Activated naive CD4-positive, alpha-beta T cell (primary cell): ENCODE results near the gene ME1.
"Not testable (repeated sequence)": the region's sequence is repeated elsewhere in the genome, so short reads cannot be mapped to it uniquely, and the experiment has no call there.

Experiments
- DNase-seq, 4 experiments: peaks; one replicate each; lab custom pipeline; 2025; lab: John Stamatoyannopoulos, UW

The ME1 gene

DNA sequence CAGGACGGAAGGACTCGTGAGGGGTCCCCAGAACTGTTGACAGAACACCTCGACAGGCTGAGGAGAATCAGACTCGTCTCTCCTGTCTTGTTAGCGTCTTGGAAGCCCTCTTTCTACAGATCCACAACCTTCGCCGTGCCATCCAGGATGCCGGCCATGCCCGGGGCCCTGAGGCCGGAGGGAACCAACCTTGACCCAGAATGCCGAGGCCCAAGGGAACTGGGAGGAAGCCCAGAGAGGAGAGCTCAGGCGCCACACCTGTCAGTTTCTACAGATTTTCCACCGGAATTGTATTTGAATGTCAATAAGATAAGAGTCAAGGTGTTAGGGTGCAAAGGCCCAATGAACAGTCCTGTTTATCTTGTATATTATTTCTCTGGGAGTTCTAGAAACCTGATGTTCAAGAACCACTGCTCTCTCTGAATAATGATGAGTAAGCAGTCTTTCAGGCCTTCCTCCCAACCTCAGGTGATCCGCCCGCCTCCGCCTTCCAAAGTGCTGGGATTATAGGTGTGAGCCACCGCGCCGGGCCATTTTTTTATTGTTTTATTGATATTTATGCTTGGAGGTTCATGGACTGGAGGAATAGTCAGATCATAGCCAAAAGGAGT lies 799 bp upstream of the ME1 start:
- DNase-seq = no peak

DNA sequence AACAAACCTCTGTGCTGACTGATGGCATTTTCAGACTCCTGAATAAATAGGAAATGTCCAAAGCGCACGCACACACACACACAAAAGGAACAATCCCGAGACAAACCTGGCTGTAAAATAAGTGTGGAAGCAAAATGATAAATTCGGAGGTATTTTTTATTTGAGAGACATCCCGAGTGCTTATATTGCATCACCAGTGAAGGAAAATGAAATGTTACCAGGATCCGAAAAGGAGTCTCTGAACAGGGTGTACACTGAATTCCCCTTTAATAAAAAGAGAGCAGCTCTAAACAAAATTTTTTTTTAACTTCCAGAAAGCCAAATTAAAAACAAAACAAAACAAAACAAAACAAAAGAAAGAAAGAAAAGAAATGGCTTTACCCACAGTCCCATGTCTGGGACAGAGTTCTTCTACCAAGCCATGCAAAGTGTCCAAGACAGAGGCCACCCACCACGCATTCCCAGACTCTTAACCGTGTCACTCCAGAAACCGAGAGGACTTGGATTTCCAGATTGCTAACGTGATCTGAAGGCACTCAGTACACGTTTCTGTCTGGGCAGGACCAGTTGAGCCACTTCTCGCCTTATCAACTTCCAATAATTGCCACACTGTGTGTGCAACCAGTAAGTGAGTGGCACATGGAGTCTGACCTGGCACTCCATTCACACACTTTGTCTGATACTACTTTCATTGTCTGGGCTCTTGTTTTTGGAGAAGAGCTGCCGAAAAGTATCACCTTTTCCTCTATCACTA lies 817 bp downstream of the ME1 start:
- no peak for DNase-seq

DNA sequence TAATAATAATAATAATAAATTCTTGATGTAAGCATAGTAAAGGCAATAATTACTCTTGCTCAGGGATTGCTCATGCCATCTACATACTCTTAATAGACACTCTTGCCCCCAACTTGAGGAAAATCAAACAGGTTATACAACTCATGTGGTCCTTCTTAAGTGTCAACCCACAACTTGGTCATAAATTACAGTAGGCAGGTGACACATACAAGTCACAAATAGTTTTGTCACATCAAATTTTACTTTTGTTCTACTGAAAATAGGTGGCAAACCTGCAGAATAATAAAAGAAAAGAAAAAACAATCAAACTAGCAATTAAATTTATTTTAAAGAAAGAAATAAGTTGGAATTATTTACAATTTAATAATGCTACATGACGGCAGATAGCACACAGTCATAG lies 1.6 kb downstream of the ME1 start:
- DNase-seq = no peak

DNA sequence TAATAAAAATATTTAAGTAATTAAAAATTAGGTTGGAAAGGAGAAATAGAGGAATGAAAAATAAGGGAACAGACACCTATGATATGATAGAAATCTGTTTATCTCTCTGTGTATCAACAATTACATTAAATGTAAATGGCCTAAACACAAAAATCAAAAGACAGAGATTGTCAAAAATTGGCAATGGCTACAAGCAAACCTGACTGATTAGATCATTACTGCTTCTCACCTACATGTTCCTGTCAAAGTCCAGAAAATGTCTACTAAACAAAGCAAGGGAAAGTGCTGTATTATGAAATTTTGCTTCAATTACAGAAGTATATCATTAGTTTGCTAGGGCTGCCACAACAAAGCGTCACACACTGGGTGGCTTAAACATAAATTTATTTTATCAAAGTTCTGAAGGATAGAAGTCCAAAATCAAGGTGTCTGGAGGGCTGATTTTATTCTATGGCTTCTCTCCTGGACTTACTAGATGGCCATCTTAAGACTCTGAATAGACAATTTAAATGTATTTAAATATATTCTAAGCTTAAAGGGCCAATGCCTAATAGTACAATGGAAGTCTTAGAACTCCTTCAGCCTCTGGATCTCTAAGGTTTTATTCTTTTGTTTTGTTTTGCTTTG lies 6.3 kb downstream of the ME1 start:
- no peak for DNase-seq

DNA sequence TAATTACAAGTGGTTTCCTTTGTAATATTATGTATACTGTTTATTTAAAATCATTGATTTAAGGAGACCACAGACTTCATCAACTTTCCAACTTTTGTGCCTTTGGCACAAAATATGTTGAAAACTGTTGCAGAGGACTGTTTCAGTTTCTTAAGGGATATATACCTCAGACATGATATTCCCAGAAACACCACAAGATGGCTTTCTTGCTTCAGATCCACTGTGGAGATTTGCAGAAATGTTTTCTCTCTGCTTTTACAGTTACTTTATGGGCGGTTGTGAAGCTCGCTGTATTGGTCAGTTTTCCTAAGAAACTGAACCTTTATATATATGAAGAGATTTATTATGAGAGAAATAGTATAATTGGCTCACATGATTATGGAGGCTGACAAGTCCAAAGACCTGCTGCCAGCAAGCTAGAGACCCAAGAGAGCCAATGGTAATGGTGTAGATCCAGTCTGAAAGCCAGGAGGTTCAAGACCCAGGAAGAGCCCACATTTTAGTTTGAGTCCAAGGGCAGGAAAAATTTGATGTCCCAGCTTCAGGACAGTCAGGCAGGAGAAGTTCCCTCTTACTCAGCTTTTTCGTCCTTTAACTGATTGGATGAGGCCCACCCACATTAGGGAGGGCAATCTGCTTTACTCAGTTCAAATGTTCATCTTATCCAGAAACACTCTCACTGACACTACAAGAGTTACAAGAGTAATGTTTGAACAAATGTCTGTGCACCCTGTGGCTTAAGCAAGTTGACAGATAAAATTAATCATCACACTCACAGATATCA lies 12.8 kb downstream of the ME1 start:
- DNase-seq = no peak

DNA sequence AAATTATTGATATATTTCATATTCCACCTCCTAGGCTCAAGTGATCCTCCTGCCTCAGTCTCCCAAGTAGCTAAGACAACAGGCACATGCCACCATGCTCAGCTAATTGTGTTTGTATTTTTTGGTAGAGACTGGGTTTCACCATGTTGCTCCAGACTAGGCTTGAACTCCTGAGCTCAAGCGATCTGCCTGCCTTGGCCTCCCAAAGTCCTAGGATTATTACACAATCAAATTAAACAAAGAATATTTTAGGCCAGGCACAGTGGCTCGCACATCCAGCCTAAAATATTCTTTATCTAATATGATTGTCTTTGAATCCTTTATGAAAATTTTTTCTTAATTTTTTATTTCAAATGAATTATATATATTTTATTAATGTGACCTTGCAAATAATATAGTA lies 17.8 kb downstream of the ME1 start:
- no peak for DNase-seq

DNA sequence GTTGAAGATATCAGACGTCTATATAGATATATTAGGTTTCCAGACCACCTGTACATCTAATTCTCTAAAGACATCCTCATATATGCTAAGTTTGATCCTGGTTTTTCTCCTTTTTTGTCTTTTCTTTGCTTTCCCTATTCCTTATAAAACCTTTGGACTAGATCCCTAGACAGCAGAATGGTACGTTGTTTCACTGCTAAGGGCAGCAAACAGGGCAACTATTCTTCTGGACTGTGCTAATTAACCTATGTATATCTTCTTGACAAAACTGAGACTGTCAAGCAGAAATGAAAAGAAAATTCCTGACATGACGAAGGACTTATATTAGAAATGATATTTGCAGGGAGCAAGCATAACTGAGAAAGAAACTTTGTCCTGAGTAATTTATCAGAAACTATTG lies 19.1 kb downstream of the ME1 start:
- no peak for DNase-seq

DNA sequence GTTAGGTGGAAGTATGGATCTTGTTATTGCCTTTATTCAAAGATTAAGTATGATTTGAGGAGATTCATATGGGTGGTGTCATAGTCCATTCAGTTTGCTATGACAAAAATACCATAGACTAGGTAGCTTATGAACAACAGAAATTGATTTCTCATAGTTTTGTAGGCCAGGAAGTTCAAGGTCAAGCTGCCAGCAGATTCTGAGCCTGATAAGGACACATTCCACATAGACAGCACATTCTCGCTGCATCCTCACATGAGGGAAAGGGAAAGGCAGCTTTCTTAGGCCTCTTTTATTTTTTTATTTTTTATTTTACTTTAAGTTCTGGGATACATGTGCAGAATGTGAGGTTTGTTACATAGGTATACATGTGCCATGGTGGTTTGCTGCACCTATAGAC lies 27.7 kb downstream of the ME1 start:
- DNase-seq = no peak

DNA sequence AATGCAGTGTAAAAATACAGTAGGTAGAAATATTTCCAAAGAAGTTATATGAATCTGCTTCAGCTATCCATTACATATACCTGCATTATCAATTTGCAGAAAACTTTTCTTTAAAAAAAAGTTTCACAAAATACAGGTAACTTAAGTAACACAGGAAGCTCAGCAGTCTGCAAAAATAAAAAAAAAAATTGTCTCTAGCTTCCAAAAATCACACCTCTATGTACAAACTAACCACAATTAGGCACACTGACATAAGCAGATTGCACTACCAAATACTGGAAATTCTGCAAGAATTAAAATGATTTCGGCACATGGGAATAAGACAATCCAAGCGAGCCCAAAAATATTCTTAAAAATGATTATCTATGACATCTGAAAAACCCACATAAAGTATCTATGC lies 41.2 kb downstream of the ME1 start:
- no peak for DNase-seq

DNA sequence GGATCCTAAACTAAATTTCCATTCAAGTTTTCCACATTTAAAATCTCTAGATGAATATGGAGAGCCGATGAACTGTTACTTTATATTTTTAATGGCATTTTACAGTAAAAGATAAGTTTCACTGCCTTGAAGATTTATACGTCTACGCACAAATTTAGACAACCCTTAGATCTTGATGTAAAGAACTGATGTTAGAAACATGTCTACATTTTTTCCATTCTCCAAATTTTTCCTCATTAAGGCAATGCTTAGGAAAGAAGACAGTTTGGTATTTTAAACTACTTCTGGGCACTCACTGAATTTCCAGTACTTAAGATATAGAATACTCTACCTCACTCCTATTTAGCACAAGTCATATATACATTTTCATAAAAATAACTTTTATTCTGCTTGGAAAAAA lies 45.4 kb downstream of the ME1 start:
- DNase-seq = no peak

DNA sequence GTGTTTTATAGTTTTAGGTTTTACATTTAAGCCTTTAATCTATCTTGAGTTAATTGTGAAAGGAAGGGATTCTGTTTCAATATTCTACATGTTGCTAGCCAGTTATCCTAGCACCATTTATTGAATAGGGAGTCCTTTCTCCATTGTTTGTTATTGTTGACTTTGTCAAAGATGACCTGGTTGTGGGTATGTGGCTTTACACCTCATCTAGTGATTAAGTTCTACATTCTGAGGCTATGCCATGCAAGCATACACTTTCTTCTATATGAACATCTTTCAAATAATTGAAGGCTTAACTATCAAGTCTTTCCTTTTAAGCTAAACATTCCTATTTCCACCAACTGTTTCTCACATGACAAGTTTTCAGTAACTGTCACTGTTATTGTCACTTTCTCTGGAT lies 46.1 kb downstream of the ME1 start:
- no peak for DNase-seq

DNA sequence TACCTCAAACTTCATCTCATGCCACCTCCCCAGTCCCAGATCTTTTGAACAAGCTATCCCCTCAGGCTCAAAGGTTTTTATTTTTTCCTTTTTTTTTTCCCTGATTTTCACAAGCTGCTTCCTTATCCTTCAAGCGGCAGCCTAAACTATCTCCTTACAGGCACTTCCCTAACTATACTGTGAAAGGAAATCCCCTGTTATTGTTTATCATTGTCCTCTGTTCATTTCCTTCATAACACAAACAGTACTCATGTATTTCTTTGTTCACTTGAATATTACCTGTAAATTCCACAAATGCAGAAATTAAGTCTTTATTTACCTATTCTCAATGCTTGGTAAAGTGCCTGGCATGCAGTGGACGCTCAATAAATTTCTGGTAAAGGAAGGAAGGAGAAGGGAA lies 48.9 kb downstream of the ME1 start:
- no peak for DNase-seq

DNA sequence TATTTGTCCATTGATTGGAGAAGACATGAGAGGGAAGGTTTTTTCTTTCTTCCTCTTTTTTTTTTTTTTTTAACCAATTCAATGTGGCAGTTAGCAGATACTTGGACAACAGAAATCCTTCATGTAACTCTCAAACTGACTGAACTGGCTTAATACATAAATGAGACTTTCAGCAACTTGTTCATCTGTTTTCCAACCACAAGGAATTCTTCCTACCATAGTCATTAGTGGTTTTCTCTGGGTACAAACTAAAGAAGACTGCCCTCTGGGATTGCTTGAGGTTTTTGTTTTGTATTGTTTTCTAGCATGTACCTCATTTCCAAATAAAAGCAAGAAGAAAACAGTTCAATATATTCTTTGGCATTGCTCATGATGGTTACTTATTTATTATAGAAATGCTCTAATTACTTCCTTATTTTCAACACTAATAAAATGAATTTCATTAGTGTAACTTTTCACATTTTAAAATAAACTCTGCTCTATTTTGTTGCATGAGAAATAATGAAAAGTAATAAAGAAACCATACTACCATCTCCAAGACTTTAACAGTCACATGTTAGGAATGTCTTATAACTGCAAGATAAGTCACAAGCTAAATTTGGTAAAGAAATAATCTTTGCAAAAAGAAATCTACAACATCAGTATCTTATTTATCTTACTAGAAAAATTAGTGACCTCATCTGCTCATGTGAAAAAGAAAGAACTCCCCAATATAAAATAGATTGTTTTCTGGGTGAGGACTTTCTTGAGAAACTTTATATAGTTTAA lies 52.0 kb downstream of the ME1 start:
- DNase-seq = no peak

DNA sequence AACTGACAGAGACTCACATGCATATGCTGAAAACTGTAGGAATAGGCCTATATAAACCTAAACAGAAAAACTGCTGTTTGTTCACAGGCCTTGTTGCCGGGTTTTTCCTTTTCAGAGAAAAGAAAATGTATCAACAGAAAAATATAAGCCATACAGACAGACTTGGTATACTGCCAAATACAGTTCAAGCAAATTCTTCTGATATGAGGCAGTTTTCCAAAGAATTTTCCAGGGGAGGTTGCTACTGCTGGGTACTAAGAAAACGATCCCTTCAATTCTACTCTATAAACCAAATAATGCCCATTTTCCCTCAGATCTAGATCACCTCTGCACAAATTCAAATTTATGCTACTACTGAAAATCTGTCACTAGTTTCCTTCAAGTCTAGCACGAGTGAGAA lies 59.4 kb downstream of the ME1 start:
- no peak for DNase-seq

DNA sequence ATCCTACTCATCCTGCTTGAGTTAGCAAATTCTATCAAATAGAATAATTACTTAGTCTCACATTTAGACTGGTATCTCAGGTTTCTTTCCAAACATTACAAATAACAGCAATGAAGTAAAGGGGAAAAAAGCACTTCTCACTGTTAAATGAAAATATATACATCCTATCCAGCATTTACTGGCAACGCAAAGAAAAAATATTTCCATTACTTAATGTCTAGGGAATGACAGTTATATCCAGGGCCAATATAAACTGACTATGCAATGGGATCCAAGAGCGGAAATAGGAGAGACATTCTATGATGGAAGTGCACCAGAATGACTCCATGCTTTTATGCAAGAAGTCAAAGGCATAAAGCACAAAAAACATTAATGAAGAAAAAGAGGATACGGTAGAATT lies 60.3 kb downstream of the ME1 start:
- no peak for DNase-seq

DNA sequence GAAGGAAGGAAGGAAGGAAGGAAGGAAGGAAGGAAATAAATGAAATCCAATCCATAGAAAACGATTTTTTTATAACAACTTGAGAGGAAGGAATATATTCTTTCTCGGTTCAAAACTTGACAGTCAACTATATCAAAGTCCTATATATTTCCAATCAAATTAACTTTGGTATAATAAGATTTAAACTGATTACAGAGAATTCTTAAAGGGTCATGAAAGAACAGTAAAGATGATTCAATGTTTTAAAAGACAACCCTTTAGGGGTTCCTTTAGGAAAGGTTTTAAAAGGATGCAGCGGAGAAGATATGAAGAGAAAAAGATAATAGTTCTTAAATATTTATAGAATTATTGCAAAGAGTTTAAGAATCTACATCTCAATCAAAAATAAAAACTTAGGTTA lies 61.2 kb downstream of the ME1 start:
- no peak for DNase-seq

DNA sequence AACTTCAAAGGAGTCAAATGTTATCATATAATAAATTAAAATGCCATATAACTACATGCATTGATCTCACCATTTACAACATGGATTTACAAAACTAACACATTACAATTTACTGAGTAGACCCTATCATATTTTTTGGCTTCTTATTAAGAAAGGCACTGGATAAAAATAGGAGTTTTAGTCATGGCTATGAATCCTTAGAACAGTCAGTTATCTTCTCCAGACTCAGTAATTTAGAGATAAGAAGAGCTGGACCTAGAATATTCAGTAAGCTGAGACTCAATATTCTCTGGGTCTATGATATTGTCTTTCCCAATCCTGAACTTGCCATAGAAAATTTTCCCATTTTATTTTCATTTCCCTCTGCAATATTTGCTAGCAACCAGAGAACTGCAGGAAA lies 62.3 kb downstream of the ME1 start:
- no peak for DNase-seq

DNA sequence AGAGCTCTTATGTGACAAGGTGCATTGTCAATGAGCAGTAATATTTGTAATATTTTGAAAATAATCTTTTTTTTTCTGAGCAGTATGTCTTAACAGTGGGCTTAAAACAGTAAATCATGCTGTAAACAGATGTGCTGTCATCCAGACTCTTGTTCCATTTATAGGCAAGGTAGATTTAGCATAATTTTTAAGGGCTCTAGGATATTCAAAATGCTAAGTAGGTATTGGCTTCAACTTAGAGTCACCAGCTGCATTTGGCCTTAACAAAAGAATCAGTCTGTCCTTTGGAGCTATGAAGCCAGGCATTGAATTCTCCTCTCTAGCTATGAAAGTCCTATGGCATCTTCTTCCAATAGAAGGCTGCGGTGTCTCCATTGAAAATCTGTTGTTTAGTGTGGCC lies 63.7 kb downstream of the ME1 start:
- no peak for DNase-seq

DNA sequence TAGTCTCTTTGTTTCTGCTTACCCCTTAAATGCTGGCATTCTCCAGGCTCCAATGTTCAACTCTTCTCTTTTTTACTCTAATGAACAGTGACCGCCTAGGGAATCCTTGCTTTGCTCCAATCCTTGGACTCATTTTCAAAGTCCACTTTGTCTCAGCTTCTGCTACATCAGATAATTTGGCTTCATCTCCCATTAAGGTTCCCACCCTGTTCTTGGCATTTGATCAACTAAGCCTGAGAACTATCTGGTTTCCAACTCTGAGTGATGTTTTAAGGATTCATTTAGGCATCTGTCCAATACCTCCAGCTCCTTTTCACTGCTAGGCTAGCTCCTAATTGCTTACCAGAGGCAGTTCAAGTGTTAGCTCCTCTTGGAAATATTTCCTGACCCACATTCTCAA lies 64.9 kb downstream of the ME1 start:
- no peak for DNase-seq

DNA sequence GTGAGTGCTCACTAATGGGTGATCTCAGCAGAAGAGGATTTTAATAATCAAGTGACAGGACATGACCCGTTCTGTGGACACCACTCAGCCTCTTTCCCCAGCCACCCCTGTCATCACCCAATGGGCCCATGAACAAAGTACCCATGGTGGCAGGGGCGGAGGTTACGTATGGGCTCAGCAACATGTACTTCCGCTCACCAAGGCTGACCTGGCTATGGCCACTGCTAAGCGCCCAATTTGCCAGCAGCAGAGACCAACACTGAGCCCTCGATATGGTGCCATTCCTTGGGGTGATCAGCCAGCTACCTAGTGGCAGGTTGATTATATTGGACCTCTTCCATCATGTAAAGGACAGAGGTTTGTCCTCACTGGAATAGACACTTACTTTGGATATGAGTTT lies 68.5 kb downstream of the ME1 start:
- not testable (repeated sequence) for DNase-seq

DNA sequence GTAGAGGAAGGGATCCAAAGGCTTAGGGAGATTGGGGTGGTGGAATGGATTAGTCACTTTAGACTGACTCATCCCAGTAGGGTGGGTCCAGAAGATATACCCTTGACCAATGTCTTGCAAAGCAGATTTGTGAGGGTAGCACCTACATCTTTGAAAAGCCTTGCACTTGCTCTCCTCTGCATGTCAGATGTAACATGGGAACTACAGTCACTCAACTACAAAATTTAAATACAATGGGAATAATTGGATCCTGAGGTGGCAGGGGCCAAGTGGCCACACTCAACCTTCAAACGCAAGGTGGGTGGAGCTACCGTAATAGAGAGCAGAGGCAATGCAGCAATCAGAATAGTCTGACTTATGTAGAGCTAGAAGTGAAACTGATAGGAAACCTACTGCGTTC lies 71.2 kb downstream of the ME1 start:
- DNase-seq = no peak

DNA sequence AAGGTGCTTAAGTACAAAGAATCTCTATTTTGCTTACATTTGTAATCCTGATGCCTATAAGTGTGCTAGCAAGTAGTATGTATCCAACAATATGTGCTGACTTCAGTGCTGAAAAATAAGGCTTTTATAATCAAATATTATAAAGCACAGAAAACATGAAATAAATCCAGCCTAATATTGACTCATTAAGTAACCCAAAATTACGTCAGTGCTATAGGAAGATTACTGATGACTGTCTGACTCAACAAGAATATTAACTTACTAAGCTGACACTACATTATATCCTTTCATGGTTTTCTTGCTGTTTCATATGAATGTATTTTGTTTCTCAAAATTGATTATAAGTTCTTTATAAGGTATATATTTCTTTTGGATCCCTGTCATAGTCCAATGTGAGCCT lies 76.1 kb downstream of the ME1 start:
- no peak for DNase-seq
